Measurements from ENCODE around the gene XPO1. TPM values are rescaled to one million over a fixed set of nuclear protein-coding genes. Genes with fewer than 3 reads are reported as not detected.

Gene XPO1
- total and polyA plus RNA-seq, 10 donors = 56.8 to 164 (median 101) TPM

DNA sequence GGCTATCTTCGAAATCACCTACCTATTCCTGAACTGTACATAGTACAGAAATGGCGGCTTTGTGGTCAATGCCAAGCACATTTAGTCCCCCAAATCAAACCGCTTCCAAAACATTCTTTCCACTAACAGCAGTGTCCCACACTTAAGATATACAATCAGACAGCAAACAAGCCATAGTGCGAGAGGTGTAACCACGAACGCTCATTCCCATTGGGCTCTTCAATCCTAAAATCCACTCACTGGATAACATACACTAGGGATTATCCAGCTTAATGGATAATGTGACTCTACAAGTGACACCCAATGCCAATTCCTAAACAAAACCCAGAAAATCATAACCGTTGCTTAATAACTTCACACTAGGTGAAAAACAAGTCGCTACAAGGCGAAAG, 2.0 kb downstream of the XPO1 start:
- intact Hi-C loops (cut with DNase I; ENCODE audit: low total_unique reads) = no loop called here
- DNase-seq = no peak
- Histone ChIP-seq H3K4me1 (peaks cover 16 to 67% (median 49%) of the 10 kb centered on the region in 6 donors), H3K36me3 (peaks cover 0 to 18% (median 1%) of the 10 kb centered on the region in 6 donors), H3K4me3 (peak overlapping the region; percentile 73 to 94 (median 82)), H3K27ac (peak overlapping the region; percentile 83 to 97 (median 96)), H3K27me3 (replicated peaks in 1 of 7) (no peaks in the 10 kb centered on the region), H3K9me3 (no peaks in the 10 kb centered on the region)
- 0 to 1% (median 0%) methylated on average over 9 of the region's 9 CpGs for WGBS, 5 donors
- TF ChIP-seq POLR2A (IDR thresholded peaks at IDR 0.05) = no peak
- TF ChIP-seq, protein P1, sequence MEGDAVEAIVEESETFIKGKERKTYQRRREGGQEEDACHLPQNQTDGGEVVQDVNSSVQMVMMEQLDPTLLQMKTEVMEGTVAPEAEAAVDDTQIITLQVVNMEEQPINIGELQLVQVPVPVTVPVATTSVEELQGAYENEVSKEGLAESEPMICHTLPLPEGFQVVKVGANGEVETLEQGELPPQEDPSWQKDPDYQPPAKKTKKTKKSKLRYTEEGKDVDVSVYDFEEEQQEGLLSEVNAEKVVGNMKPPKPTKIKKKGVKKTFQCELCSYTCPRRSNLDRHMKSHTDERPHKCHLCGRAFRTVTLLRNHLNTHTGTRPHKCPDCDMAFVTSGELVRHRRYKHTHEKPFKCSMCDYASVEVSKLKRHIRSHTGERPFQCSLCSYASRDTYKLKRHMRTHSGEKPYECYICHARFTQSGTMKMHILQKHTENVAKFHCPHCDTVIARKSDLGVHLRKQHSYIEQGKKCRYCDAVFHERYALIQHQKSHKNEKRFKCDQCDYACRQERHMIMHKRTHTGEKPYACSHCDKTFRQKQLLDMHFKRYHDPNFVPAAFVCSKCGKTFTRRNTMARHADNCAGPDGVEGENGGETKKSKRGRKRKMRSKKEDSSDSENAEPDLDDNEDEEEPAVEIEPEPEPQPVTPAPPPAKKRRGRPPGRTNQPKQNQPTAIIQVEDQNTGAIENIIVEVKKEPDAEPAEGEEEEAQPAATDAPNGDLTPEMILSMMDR (IDR thresholded peaks at IDR 0.05 in 8 of 11, conservative IDR thresholded peaks at IDR 0.05 in 3 of 11) = no peak
- TF ChIP-seq POLR2AphosphoS5 (IDR thresholded peaks at IDR 0.05) = no peak

DNA sequence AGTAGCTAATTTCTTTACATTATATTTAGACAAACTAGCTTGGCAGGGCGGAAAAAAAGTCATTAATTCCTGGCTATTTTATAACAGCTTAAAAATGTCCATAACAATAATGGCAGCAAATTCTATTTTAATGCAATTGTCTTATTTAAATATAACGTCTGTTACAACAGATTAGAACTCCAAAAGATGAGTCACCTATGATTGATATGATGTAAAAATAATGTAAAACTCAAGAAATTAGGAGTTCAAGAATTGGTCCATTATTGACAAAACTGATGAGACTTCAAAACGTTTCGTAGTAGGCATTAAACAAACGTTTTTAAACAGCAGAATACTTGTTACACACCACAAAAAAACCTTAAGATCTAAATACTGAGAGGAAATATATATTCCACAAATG, 2.7 kb downstream of the XPO1 start:
- no peak for DNase-seq
- intact Hi-C loops (cut with DNase I; ENCODE audit: low total_unique reads) = no loop called here
- Histone ChIP-seq H3K9me3 (no peaks in the 10 kb centered on the region), H3K27me3 (replicated peaks in 1 of 7) (no peaks in the 10 kb centered on the region), H3K27ac (peak overlapping the region; percentile 83 to 97 (median 96)), H3K4me3 (peak overlapping the region in 6 of 8 donors; percentile 80 to 94 (median 83)), H3K4me1 (peaks cover 16 to 74% (median 56%) of the 10 kb centered on the region in 6 donors), H3K36me3 (peaks cover 0 to 23% (median 1%) of the 10 kb centered on the region in 6 donors)
- TF ChIP-seq POLR2A (IDR thresholded peaks at IDR 0.05) (no peak), POLR2AphosphoS5 (IDR thresholded peaks at IDR 0.05) (no peak)
- TF ChIP-seq, protein P1 (IDR thresholded peaks at IDR 0.05 in 8 of 11, conservative IDR thresholded peaks at IDR 0.05 in 3 of 11) = no peak
- WGBS, 5 donors = 10 to 15% (median 12%) methylated on average over 5 of the region's 5 CpGs

DNA sequence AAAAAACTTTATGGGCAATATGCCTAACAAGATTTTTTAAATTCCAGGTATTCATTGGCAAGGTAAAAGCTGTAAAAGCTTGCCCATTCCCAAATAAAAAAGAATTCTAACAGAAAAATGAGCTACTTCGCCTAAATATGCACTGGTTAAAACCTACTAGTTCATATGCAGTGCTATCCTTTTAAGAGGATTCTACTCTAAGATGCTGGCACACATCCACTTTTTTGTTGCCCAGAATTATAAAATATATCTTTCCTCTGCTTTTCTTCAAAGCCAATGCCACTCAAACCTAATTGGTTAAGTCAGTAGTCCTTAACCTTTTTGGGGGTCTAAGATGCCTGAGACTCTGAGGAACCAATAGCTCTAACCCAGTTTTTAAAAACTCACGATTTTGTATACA, 3.2 kb downstream of the XPO1 start:
- Histone ChIP-seq H3K27me3 (replicated peaks in 1 of 7) (no peaks in the 10 kb centered on the region), H3K36me3 (peaks cover 0 to 23% (median 1%) of the 10 kb centered on the region in 6 donors), H3K27ac (peak overlapping the region in 7 of 8 donors; percentile 91 to 97 (median 96)), H3K4me3 (peak overlapping the region in 3 of 8 donors; percentile 82 to 94 (median 82)), H3K9me3 (no peaks in the 10 kb centered on the region), H3K4me1 (peaks cover 16 to 79% (median 60%) of the 10 kb centered on the region in 6 donors)
- 25 to 38% (median 33%) methylated on average over 2 of the region's 2 CpGs for WGBS, 5 donors
- TF ChIP-seq POLR2AphosphoS5 (IDR thresholded peaks at IDR 0.05) (no peak), POLR2A (IDR thresholded peaks at IDR 0.05) (no peak)
- TF ChIP-seq, protein P1 (IDR thresholded peaks at IDR 0.05 in 8 of 11, conservative IDR thresholded peaks at IDR 0.05 in 3 of 11) = no peak
- no peak for DNase-seq
- intact Hi-C loops (cut with DNase I; ENCODE audit: low total_unique reads) = no loop called here

DNA sequence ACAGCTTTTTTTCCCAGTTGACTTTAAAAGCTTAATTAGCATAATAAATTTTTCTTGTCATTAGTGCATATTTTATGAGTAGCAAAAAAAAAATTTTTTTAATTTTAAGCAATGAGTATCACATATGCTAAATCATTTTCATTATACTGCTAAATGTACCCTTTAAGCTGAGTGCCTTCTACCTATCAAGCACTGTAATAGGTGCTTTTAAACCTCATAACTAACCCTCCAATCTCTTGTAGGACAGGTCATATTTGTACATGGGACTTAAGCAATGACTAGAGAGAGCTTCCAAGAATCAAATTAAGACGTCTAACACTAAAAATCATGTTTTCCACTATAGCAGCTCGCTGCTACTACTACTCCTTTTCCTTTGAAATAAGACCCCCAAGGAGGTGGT, 7.4 kb downstream of the XPO1 start:
- TF ChIP-seq POLR2AphosphoS5 (IDR thresholded peaks at IDR 0.05) (no peak), POLR2A (IDR thresholded peaks at IDR 0.05) (no peak)
- TF ChIP-seq, protein P1 (IDR thresholded peaks at IDR 0.05 in 8 of 11, conservative IDR thresholded peaks at IDR 0.05 in 3 of 11) = no peak
- no peaks in the 10 kb centered on the region for H3K27me3 ChIP-seq (replicated peaks in 1 of 7)
- DNase-seq = no peak
- H3K4me1 ChIP-seq = peaks cover 12 to 94% (median 72%) of the 10 kb centered on the region in 6 donors
- H3K36me3 ChIP-seq = peaks cover 0 to 62% (median 1%) of the 10 kb centered on the region in 6 donors
- H3K4me3 ChIP-seq = no peak overlapping the region
- no peak overlapping the region for H3K27ac ChIP-seq
- WGBS, 5 donors = 62 to 76% (median 68%) methylated on average over 2 of the region's 2 CpGs
- H3K9me3 ChIP-seq = no peaks in the 10 kb centered on the region
- intact Hi-C loops (cut with DNase I; ENCODE audit: low total_unique reads) = no loop called here
